MM.1S (cell line): ENCODE data around the gene WWC2.

ENCODE experiments used
- DNase-seq: peaks from one replicate; pipeline ENCODE4 v3.0.0-alpha.2; 2015
- H2AFZ ChIP-seq: fragments of 300-600 bp; sonication (generic); 2 replicates; pipeline ENCODE4 v1.6.0; 2016; ENCODE audit warnings: antibody characterized with exemption, low read length
- H3F3A ChIP-seq: fragments of 300-600 bp; sonication (generic); 2 replicates; pipeline ENCODE4 v1.6.1; 2016; ENCODE audit warnings: mild to moderate bottlenecking, antibody characterized with exemption, low read length, moderate library complexity, mixed read lengths; ENCODE audit not compliant: insufficient read depth
- H3K27ac ChIP-seq: fragments of 300-600 bp; sonication (generic); 2 replicates; pipeline ENCODE4 v1.5.1; 2016; ENCODE audit warnings: mild to moderate bottlenecking, low read length
- H3K27me3 ChIP-seq: fragments of 300-600 bp; sonication (generic); replicated peaks from 2 replicates; pipeline ENCODE4 v1.6.0; 2016; ENCODE audit warnings: low read length; ENCODE audit not compliant: insufficient read depth
- H3K36me3 ChIP-seq: fragments of 300-600 bp; sonication (generic); replicated peaks from 2 replicates; pipeline ENCODE4 v1.6.1; 2016; ENCODE audit warnings: mild to moderate bottlenecking, low read length, mixed read lengths; ENCODE audit not compliant: insufficient read depth
- H3K4me1 ChIP-seq: fragments of 300-600 bp; sonication (generic); 2 replicates; pipeline ENCODE4 v1.6.1; 2016; ENCODE audit warnings: low read length, mixed read lengths
- H3K4me2 ChIP-seq: fragments of 300-600 bp; sonication (generic); 2 replicates; pipeline ENCODE4 v1.6.0; 2016; ENCODE audit warnings: low read depth, low read length
- H3K4me3 ChIP-seq: fragments of 300-600 bp; sonication (generic); 2 replicates; pipeline ENCODE4 v1.5.1; 2016; ENCODE audit warnings: low read length, mixed read lengths
- H3K79me2 ChIP-seq: fragments of 300-600 bp; sonication (generic); 2 replicates; pipeline ENCODE4 v1.6.1; 2016; ENCODE audit warnings: mixed run types, low read length, mixed read lengths
- H3K9ac ChIP-seq: fragments of 300-600 bp; sonication (generic); 2 replicates; pipeline ENCODE4 v1.6.1; 2016; ENCODE audit warnings: low read length, mixed read lengths
- H3K9me2 ChIP-seq: fragments of 300-600 bp; sonication (generic); replicated peaks from 2 replicates; pipeline ENCODE4 v1.6.1; 2016; ENCODE audit warnings: mild to moderate bottlenecking, low read length, mixed read lengths; ENCODE audit not compliant: insufficient read depth
- H3K9me3 ChIP-seq: fragments of 300-600 bp; sonication (generic); replicated peaks from 2 replicates; pipeline ENCODE4 v1.6.1; 2016; ENCODE audit warnings: mild to moderate bottlenecking, low read length, mixed read lengths; ENCODE audit not compliant: insufficient read depth
- H4K20me1 ChIP-seq: fragments of 300-600 bp; sonication (generic); 2 replicates; pipeline ENCODE4 v1.6.1; 2016; ENCODE audit warnings: mild to moderate bottlenecking, low read length, moderate library complexity, mixed read lengths; ENCODE audit not compliant: insufficient read depth
- CTCF ChIP-seq: fragments of 300-600 bp; sonication (generic); IDR thresholded peaks from 2 replicates; pipeline ENCODE4 v1.5.1; 2016; ENCODE audit warnings: antibody characterized with exemption, low read length, mixed read lengths
- EZH2 ChIP-seq: fragments of 300-600 bp; sonication (generic); optimal IDR thresholded peaks from 2 replicates; pipeline ENCODE3; 2017; ENCODE audit warnings: low read depth, mild to moderate bottlenecking, antibody characterized with exemption, low read length, mixed read lengths
- EZH2phosphoT487 ChIP-seq: fragments of 300-600 bp; sonication (generic); IDR thresholded peaks from 2 replicates; pipeline ENCODE4 v1.6.1; 2018; ENCODE audit warnings: antibody characterized with exemption, low read length

The WWC2 gene

GRCh38 chr4:183326853-183327252 lies 227.8 kb downstream of the WWC2 start:
- Histone ChIP-seq H3K79me2 (no peaks in the 10 kb centered on the region), H3F3A (no peaks in the 10 kb centered on the region), H3K4me1 (no peaks in the 10 kb centered on the region), H3K27me3 (no peaks in the 10 kb centered on the region), H3K9me2 (no peaks in the 10 kb centered on the region), H3K9me3 (no peaks in the 10 kb centered on the region), H3K9ac (no peak overlapping the region), H3K4me3 (no peak overlapping the region), H3K27ac (no peak overlapping the region), H2AFZ (no peak overlapping the region), H3K36me3 (no peaks in the 10 kb centered on the region), H4K20me1 (no peaks in the 10 kb centered on the region), H3K4me2 (no peak overlapping the region)
- DNase-seq, result no peak
- TF ChIP-seq EZH2phosphoT487 (no peak), CTCF (no peak), EZH2 (no peak)

- TF ChIP-seq EZH2 (no peak), EZH2phosphoT487 (no peak), CTCF (no peak)
- Histone ChIP-seq H3K9me3 (no peaks in the 10 kb centered on the region), H3K4me1 (no peaks in the 10 kb centered on the region), H3K27ac (no peak overlapping the region), H3K9ac (no peak overlapping the region), H4K20me1 (no peaks in the 10 kb centered on the region), H2AFZ (no peak overlapping the region), H3K9me2 (no peaks in the 10 kb centered on the region), H3F3A (no peaks in the 10 kb centered on the region), H3K79me2 (no peaks in the 10 kb centered on the region), H3K4me3 (no peak overlapping the region), H3K27me3 (no peaks in the 10 kb centered on the region), H3K4me2 (no peak overlapping the region), H3K36me3 (no peaks in the 10 kb centered on the region)
- no peak for DNase-seq
Observed at GRCh38 chr4:183327827-183328226, 228.8 kb downstream of the WWC2 start.

GRCh38 chr4:183328832-183329231 lies 229.8 kb downstream of the WWC2 start:
- no peaks in the 10 kb centered on the region for H4K20me1 ChIP-seq
- TF ChIP-seq EZH2phosphoT487, result no peak
- TF ChIP-seq EZH2, result no peak

GRCh38 chr4:183329244-183329643 lies 230.2 kb downstream of the WWC2 start:
- Histone ChIP-seq H3K27ac (no peak overlapping the region), H3K4me2 (no peak overlapping the region), H3K79me2 (no peaks in the 10 kb centered on the region), H3K9ac (no peak overlapping the region), H3K9me3 (no peaks in the 10 kb centered on the region), H2AFZ (no peak overlapping the region), H3F3A (no peaks in the 10 kb centered on the region), H3K36me3 (no peaks in the 10 kb centered on the region), H3K27me3 (no peaks in the 10 kb centered on the region), H3K9me2 (no peaks in the 10 kb centered on the region), H3K4me3 (no peak overlapping the region), H4K20me1 (no peaks in the 10 kb centered on the region), H3K4me1 (no peaks in the 10 kb centered on the region)
- TF ChIP-seq EZH2 (no peak), EZH2phosphoT487 (no peak), CTCF (no peak)
- no peak for DNase-seq

More at GRCh38 chr4:183328832-183329231, 229.8 kb downstream of the WWC2 start:
- Histone ChIP-seq H3K4me2 (no peak overlapping the region), H3K4me3 (no peak overlapping the region), H3K4me1 (no peaks in the 10 kb centered on the region), H3K9ac (no peak overlapping the region), H3K9me2 (no peaks in the 10 kb centered on the region), H3K79me2 (no peaks in the 10 kb centered on the region), H2AFZ (no peak overlapping the region), H3K27me3 (no peaks in the 10 kb centered on the region), H3K9me3 (no peaks in the 10 kb centered on the region), H3K27ac (no peak overlapping the region), H3K36me3 (no peaks in the 10 kb centered on the region), H3F3A (no peaks in the 10 kb centered on the region)
- no peak for DNase-seq
